NCI-H1436 treated with DMSO at 0.1 percent for 48 hours (cell line): Measurements from ENCODE around the gene VSIG8.
"Not testable (repeated sequence)": the region's sequence is repeated elsewhere in the genome, so short reads cannot be mapped to it uniquely, and the experiment has no call there.

Source experiments
- DNase-seq: peaks from one replicate; lab custom pipeline; 2025; lab: John Stamatoyannopoulos, UW

The VSIG8 gene, protein sequence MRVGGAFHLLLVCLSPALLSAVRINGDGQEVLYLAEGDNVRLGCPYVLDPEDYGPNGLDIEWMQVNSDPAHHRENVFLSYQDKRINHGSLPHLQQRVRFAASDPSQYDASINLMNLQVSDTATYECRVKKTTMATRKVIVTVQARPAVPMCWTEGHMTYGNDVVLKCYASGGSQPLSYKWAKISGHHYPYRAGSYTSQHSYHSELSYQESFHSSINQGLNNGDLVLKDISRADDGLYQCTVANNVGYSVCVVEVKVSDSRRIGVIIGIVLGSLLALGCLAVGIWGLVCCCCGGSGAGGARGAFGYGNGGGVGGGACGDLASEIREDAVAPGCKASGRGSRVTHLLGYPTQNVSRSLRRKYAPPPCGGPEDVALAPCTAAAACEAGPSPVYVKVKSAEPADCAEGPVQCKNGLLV

DNA sequence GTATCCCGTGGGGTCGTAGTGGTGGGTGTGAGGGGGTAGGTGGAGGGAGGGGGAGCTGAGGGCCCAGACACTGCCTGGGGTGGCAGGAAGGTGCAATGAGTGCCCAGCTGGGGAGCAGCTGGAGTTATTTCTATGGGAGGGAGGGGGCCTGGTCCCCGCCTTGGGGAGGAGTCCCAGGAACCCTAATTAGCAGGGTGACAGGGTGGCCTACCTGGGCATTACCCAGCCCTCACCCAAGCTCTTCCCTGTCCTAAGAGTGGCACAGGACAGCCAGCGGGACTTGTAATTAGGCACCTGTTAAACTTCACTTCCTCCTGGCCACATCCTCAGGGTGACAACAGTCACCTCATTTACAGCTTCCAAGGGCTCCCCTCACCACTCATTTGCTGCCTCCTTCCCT, at the start of gene VSIG8:
VSIG8 (minus strand) TSS at position 101 of the 400 bp plus-strand sequence. CDS start 136 bp downstream, outside the sequence.
- DNase-seq = no peak

DNA sequence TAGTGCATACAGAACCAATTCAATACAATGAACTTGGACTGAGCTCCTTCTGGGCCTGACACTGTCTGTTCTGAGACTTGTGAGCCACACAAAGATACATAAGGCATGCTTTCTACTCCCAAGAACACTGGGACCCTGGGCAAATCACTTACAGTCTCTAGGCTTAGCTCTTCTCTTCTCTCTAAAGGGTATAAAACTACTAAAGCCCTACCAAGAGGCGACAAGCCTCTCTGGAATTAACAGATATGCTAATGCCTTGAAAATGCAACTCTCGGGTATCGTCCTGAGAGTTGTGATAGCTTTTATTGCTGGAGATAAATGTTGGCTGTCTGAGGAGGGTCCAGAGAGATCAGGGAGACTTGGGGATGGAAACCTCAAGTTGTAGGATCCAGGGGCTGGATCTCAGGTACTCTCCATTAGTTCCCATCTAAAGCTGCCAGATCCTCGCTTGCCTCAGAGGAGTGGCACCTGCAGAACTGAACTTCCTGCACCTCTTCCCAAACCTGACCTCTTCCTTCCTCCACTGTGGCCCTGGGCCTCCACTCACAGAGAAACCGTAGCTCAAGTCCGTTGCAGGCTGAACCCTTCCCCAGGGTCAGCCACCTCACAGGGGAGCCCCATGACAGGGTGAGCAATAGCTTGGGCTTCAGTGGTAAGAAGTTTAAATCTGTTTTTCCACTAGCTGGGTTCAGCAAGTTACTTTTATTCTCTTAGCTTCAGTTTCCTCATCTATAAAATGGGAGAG, 49.0 kb upstream of the VSIG8 start:
- DNase-seq = no peak

DNA sequence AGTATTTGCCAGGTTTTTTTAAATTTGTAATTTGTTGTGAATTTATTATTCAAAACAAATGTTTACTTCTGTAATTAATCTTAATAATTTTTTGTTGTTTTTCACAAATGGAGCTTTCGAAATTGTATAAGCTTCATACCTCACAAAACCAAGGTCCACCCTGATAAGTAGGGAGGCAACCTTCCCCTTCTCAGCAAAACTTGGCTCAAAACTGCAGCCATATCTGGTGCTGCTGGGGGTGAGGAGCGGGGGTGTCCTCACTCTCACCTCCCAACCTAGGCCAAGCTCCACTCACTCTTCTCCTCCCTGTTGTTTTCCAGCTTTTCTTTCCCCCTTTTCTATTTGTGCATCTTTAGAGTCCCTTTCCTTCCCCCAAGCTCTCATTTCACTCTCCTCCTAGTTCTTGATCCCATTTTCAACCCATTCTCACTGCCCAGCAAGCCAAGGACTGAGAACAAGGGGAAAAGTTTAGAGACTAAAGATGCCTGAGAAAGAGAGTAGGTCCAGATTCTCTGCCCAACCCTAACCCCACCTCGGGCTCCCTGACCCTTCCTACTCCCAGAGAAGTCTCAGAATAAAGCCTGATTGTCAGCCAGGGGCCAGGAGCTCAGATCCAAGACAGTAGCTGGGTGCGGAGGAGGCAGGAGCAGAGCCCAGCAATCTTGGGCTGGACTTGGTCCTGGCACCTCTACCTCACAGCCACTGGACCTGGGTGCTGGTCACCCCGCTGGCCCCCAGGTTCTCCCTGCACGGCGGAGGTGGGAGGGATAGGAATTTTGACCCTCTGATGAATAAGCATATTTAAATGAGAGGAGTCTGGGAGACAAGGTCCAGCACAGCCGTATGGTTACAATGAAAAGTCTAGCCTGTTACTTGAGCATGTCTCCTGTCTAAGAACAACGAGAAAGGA, 45.8 kb upstream of the VSIG8 start:
- DNase-seq = no peak

DNA sequence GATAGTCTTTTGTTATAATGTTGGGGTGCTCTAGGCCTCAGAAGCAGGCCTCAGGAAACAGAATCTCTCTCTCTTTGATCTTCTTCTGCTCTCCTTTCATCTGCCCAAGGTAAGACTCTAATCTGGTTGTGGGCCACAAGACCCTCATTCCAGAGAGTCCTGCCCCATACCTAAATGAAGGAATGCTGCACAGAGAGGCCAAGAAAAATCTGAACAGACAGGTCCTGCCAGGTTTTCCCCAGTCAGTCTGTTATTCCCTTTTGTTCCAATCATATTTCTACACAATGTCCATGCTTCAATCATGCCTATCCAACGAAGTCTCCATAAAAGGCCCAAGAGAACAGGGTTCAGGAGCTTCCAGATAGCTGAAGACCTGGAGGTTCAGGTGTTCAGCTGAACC, 44.5 kb upstream of the VSIG8 start:
- no peak for DNase-seq

DNA sequence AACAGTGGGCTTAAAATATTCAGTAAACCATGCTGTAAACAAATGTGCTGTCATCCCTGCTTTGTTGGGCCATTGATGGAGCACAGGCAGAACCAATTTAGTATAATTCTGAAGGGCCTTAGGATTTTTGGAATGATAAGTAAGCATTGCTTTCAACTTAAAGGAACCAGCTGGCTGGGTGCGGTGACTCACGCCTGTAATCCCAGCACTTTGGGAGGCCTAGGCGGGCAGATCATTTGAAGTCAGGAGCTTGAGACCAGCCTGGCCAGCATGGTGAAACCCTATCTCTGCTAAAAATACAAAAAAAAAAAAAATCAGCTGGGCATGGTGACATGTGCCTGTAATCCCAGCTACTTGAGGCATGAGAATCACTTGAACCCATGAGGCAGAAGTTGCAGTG, 41.6 kb upstream of the VSIG8 start:
- not testable (repeated sequence) for DNase-seq

DNA sequence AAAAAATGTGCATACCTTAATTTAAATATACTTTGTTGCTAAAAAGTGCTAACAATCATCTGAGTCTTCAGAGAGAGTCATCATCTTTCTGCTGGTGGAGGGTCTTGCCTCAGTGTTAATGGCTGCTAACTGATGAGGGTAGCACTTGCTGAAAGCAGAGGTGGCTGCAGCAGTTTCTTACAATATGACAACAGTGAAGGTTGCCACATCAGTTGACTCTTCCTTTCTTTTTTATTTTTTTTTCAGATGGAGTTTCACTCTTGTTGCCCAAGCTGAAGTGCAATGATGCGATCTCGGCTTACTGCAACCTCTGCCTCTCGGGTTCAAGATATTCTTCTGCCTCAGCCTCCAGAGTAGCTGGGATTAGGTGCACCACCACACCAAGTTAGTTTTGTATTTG, 40.1 kb upstream of the VSIG8 start:
- no peak for DNase-seq

DNA sequence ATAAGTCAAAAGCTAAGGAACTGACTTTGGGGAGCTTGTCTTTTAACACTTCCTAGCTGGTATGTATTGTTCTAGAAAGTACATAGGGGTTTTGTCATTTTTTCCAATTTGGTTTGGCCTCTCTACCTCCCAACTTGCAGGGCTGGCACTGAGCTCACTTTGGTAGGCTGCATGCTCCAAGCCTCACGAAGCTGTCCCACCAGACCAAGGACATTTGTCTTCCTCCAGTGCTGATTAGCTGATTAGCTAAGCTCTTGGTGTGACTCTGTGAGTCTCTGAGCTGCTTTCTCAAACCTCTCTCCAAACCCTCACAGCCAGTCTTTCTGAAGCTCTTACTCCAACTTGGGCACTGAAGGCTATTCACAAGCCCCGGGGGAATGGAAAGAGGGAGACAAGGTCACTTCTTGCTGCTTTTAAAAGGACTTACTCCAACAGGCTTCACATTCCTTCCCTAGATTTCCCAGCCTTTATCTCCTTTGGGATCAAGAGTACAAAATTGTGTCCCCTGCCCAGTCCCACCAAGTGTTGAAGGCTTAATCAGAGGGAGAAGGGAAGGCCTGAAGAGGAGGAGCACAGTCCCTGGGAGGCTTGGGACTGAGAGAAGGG, 38.4 kb upstream of the VSIG8 start:
- DNase-seq = no peak

DNA sequence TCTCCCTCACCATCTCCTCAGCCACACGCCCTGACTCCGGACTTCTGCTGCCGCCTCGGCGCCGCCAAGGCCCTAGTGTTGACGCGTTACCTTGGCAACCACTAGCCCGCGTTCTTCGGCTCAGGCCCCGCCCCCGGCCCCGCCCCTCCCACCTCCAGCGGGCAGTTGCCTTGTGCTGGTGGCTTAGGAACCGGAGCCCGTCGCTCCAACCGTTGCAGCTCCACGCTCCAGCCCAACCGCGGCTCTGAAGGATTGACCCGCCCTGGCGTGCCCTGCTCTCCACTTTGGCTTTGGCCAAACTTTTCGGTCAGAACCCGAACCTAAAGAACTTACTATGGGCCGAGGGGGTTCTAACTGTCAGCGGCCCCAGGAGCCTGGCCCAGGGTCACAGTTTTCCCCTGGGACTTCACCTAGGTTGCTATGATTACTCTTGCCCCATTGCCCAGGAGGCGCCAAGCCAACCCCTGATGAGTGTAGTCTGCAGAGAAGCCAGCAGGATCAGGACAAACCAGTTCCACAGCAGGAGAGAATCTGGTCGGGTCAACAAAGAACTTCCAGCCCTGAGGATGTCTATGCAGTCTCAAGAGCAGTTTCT, 37.7 kb upstream of the VSIG8 start, which contains the start of gene CFAP45:
CFAP45 (minus strand) TSS at position 80 of the 595 bp plus-strand sequence; CDS start at position 13, 67 bp downstream.
- DNase-seq = no peak

DNA sequence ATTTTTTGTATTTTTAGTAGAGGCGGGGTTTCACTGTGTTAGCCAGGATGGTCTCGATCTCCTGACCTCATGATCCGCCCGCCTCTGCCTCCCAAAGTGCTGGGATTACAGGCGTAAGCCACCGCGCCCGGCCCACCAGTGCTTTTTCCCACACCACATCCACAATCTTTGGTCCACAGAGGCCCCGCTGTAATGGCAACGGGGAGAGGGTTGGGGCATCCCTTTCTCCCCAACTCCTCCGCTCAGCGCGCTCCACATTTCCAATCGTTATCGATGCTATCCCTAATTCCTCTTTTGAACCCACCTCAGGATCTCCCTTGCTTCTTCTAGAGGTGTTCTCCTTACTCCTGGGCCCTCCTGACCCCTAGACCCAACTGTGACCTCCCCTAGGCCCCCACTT, 37.2 kb upstream of the VSIG8 start:
- DNase-seq = not testable (repeated sequence)

DNA sequence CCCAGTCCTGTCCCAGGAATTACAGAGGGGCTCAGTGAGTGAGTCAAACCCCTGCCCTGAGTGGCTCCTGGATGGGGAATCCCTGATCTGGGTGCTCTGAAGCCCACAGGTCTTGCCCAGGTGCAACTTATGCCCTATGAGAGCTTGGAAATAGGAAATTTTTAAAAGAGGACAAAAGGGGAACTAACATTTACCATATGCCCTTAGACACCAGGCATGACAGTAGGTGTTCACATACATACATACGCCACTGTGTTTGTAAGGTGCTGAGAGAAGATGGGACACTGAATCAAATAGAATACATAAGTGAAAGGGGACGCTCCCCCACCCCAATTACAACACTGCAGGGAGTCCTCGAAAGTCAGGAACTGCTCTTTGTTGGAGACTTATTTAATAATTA, 36.1 kb upstream of the VSIG8 start:
- DNase-seq = no peak

DNA sequence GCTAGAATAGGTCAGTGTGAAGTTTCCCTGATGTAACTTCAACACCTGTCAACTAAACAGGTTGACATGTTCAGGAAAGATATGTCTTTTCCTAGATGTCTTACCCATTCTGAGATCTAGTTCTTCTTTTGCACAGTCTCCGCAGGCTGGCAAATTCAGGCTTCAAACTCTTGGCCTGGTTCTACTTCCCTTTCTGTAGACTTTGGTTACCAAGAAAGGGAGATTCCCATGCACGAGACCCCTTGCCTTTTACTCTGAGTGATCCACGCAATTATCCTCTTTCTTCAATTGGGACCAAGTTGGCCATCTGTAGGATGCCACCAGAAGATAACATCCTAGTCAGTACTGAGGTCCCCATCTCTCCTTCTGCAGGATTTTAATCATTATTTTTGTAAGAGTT, 35.5 kb upstream of the VSIG8 start:
- no peak for DNase-seq

DNA sequence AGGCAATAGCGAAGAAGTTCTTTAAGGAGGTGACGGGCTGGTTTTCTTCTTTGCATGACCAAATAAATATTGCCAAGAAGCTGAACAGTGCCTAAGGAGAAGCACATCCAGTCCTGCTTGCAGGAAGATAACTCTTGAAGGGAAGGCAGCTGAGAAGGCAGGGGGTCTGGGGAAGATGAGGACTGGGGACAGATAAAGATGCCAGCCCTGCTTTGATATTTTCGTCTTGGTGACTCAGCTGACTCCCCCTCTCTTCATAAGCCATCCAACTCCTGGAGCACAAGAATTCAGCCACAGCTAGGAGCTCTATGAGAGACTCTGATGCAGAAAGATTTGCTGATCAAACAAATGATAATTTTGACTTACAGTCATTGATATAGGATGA, 34.1 kb upstream of the VSIG8 start:
- no peak for DNase-seq

DNA sequence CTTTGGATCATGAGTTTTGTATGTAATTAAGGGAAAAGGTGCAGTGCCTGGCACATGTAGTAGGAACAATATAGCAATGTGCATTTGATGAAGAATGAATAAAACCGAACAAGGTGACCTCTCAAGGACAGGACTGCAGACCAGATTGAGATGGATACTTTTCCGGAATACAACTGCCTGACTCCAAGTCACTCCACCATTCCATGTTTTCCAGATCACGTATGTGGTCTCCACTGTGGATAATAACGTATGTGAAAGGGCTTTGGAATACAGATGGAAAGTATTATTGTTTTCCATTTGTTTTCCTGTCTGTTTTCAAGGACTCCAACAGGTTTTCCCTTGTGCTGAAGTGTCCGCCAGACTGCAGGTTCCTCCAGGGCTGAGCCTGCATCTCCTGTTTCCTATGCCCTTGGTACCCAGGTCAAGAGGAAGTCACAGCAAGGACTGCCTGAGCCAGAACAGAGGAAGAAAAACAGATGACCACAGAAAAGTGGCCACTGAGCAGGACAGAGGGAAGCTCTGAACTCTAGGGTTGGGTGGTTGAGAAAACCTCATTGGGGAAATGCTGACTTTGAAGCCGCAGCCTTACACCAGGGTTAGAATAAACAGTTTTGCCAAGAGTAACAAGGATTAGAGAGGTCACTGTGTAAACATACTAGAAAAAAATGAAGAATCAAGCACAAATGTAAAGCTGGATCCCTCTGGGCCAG, 33.5 kb upstream of the VSIG8 start:
- DNase-seq = no peak

DNA sequence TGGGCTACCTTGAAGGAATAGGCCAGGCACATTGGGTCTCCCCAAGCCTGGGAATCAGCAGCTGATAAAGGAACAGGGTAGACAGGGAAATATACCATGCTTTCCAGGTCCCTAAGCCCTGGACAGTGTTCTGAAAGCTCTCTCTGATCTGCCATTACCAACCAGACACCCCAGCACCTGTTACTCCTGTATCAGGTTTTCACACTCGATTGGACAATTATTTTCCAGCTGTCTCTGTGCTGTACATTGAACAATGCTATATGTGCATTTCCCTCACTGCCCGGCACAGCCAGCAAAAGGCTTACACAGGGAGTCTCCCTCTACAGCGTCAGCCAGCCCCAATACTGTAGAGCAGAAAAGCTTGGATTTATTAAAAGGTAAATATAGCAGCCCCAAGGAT, 32.8 kb upstream of the VSIG8 start:
- no peak for DNase-seq

DNA sequence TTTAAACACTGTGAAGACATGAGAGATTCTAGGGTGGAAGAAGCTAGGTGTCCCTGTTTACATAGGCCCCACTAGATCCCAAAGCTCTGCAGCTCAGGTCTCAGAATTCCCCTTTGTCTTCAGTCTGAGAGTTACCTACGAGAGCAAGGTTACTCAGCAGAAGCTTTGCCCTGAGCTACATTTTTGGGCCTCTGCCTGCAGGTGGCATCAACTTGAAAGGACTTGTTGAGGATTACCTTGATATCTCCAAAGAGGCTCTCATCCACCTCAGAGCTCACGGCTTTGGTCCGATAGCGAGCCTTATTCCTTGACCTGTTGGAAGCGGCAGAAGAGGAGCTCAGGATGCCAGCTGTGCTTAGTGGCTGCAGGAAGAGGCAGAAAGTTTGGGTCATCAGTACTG, 30.5 kb upstream of the VSIG8 start:
- DNase-seq = no peak

DNA sequence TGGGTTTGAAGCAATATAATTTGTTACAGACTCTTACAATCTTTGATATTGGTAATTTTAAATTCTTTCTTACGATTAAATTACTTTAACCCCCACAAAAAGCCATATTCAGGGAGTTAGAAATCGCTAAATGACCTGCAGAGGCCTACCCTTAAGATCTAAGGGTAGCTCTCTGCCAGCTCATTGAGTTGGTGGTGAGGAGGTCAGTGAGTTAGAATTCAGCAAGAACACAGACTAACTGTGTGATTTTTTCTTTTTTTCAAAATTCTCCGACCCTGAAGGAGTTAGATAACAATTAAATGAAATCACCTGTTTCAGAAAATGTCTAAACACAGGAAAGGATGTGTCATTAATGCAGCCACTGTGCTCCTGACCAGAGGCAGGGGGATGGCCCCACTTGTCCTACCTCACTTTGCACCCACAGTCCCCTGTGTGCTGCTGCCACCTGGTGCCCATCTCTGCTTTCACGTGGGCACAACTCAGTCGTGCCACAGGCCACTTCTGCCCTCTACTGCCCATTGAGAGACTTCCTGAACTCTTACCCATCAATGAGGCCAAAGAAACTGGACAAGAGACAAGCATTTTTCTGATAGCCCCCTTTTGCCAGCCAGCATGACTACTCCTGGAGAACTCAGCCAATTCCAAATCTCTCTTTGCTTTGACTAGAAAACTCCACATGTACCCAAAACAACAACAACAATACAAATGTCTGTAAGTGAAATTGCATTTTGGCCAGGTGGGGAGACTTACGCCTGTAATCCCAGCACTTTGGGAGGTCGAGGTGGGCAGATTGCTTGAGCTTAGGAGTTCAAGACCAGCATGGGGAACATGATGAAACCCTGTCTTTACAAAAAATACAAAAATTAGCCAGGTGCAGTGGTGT, 29.1 kb upstream of the VSIG8 start:
- DNase-seq = peak; percentile 66

DNA sequence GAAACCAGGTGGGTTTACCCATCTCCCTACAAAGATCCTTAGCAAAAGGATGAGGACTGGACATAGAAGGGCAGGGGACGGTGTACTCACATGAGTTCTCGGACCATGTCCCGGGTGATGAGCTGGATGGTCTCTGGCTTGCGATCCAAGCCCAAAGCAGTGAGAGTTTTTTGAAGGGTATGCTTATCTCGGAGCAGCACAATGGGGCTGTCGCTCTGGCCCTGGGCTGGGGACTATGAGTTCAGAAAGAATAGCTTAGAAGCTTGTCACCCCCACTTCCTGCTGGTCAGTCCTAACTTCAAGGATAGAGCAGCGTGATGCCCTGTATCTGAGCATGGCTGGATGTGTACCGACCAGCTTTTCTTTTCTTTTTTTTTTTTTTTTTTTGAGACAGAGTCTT, 27.9 kb upstream of the VSIG8 start:
- no peak for DNase-seq

DNA sequence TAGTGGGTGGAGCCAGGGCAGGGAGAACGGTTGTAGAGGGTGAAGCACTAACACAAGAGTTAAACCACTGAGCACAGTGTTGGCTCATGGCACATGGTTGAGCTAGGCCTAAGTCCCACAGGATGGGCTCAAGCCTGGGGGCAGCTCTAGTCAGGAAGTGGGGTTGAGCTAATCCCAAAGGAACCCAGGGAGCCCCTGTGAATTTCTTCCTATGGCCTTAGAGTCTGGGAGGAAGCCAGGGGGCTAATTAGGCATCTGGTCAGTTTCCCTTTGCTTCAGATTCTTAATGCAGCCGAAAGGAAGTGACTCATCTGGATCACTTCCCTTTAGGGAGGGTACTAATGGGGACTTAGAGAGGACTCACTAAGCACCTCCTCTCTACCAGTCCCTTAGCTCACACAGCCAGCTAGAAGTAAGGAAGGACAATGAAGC, 27.4 kb upstream of the VSIG8 start:
- DNase-seq = peak; percentile 31

DNA sequence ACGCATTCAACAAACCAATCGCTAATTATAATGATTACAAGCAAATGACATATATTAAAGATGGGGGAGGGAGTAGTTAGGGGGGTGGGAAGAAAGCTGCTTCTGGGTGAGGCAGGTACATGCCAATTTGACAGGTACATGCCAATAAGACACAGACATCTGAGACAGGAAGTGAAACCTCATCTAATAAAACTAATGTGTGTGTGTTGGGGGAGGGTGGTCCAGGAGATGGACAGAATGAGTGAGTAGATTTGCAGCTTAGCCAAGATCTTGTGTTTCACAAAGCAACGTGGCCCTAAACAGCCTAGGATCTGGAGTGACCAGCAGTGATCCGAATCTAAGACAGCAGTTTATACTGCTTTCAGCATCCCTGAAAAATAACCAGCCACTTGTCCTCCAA, 26.7 kb upstream of the VSIG8 start:
- DNase-seq = no peak

DNA sequence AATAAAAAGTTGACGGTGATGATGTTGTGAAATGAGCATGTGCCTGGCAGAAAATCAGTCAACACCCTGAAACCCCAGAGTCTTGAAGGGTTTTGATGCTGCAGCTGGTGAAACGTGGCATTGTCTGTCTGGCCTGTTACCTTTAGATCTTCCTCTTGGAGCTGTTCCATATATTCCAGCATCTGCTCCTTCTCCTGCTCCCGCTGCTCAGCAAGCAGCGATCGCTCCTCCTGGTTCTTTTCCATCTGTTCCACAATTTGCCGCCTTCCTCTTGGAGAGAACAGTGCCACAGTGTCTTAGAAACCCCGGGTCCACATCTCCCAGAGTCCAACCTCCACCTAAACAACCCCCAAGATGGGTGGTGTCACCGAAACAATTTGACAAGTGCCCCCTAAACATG, 21.8 kb upstream of the VSIG8 start:
- no peak for DNase-seq
